NCI-H345 treated with DMSO at 0.1 percent for 48 hours (cell line): Measurements from ENCODE around the gene RECK.
"Not testable (repeated sequence)": the region's sequence is repeated elsewhere in the genome, so short reads cannot be mapped to it uniquely, and the experiment has no call there.

Source experiments
- DNase-seq: peaks from one replicate; lab custom pipeline; 2025; ENCODE audit not compliant: unreplicated experiment; lab: John Stamatoyannopoulos, UW

The RECK gene

GRCh38 chr9:36152741-36153438 lies 116.2 kb downstream of the RECK start:
- DNase-seq = no peak

- DNase-seq = no peak
Observed at GRCh38 chr9:36153746-36154145, 117.0 kb downstream of the RECK start.

- DNase-seq = no peak
Observed at GRCh38 chr9:36154331-36154952, 117.7 kb downstream of the RECK start.

GRCh38 chr9:36156116-36156515 lies 119.4 kb downstream of the RECK start:
- DNase-seq = no peak

GRCh38 chr9:36158122-36158521 lies 121.4 kb downstream of the RECK start:
- DNase-seq = no peak

- DNase-seq = no peak
Observed at GRCh38 chr9:36158917-36159316, 122.2 kb downstream of the RECK start.

GRCh38 chr9:36159509-36159908 lies 122.8 kb downstream of the RECK start:
- DNase-seq = not testable (repeated sequence)

- not testable (repeated sequence) for DNase-seq
Observed at GRCh38 chr9:36160126-36160525, 123.4 kb downstream of the RECK start.

- DNase-seq = no peak
Observed at GRCh38 chr9:36161187-36161586, 124.5 kb downstream of the RECK start.

GRCh38 chr9:36162211-36162738 lies 125.6 kb downstream of the RECK start:
- no peak for DNase-seq

GRCh38 chr9:36163049-36163785 lies 126.5 kb downstream of the RECK start:
- no peak for DNase-seq

GRCh38 chr9:36163786-36164170 lies 127.1 kb downstream of the RECK start:
- DNase-seq = no peak

- no peak for DNase-seq
Observed at GRCh38 chr9:36164372-36164771, 127.7 kb downstream of the RECK start.

GRCh38 chr9:36164989-36165388 lies 128.3 kb downstream of the RECK start:
- no peak for DNase-seq

GRCh38 chr9:36165826-36166167 lies 129.1 kb downstream of the RECK start:
- no peak for DNase-seq

- DNase-seq = peak; percentile 59
Observed at GRCh38 chr9:36166168-36166927, 129.6 kb downstream of the RECK start.

- DNase-seq = no peak
Observed at GRCh38 chr9:36169166-36169565, 132.5 kb downstream of the RECK start, which contains the start of gene CCIN. CCIN (plus strand) TSS chr9:36169388; CDS start chr9:36169503, 115 bp downstream.

- no peak for DNase-seq
Observed at GRCh38 chr9:36169708-36170107, 133.0 kb downstream of the RECK start.

GRCh38 chr9:36170531-36170930 lies 133.8 kb downstream of the RECK start:
- no peak for DNase-seq

- no peak for DNase-seq
Observed at GRCh38 chr9:36173861-36174260, 137.1 kb downstream of the RECK start.
